SU-DHL-6 (cell line): Measurements from ENCODE around the gene ZNF320.

Experiments
- CTCF ChIP-seq: fragments of 200-600 bp; sonication (generic); IDR thresholded peaks from one replicate; pipeline ENCODE4 v1.5.1; 2017; ENCODE audit warnings: antibody characterized with exemption, mild to moderate bottlenecking, low read length, moderate library complexity; ENCODE audit not compliant: insufficient read depth, poor library complexity, severe bottlenecking
- EZH2phosphoT487 ChIP-seq: fragments of 200-600 bp; sonication (generic), shearing (Covaris generic); conservative IDR thresholded peaks from 2 replicates; pipeline ENCODE4 v1.6.1; 2018; ENCODE audit warnings: mild to moderate bottlenecking, antibody characterized with exemption, low read length, moderate library complexity, mixed read lengths

DNA sequence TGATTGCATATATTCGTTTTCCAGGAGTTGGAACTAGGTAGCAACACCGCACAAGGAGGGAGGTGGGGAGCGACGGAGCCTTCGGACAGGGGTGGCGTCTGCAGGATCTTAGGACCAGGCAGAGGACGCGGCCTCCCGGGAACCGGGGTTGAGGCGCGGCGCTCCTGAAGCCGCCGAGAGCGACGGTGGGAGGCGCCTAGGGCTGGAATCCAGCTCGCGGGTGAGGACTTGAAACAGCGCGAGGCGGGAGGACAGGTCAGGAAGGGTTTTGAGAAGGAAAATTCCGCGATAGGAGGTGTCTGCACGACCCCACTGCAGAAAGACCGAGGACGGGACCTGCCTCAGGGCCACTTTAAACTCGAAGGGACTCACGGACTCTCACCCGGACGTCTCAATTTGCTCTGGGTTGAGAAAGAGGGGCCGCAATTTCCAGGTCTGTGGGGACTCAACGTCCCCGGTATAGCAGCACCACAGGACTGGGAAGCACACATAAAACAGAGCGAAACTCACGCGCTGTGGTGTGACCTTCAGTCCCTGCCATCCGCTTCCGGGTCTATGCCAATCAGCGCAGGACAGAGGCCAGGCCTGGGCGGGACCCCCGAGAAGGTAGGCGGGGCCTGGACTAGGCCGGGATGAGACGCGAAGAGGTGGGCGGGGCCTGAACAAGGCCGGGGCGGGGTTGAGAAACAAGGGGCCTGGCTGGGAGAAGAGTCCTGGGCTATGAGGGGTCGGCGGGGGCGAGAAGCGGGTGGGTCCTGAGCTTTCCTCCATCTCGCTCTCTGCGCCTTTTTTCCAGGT, at the start of gene ZNF320:
- no peak for TF ChIP-seq CTCF
- TF ChIP-seq EZH2phosphoT487, result no peak
